GM13977 (cell line): ENCODE results near the gene ZSCAN25.

ENCODE experiments used
- DNase-seq: peaks from one replicate; pipeline ENCODE4 v3.0.0; 2012; ENCODE audit warnings: low spot score
- in situ Hi-C: fragments of 300-500 bp; cut with MboI; formaldehyde crosslinking; loops from one replicate; pipeline ENCODE4 v1.12.0; 2022; ENCODE audit warnings: low sequenced_read_pairs, low pct_unique_long_range_greater_than_20kb, mixed read lengths, inconsistent platforms; ENCODE audit not compliant: unreplicated experiment
- TF ChIP-seq, protein P1 (sequence below): IDR thresholded peaks from 2 replicates; pipeline ENCODE4 v1.5.1; 2012; ENCODE audit warnings: mild to moderate bottlenecking, control low read depth; ENCODE audit not compliant: insufficient read depth; ENCODE audit errors: extremely low read depth, missing control alignments

ZSCAN25 gene

DNA sequence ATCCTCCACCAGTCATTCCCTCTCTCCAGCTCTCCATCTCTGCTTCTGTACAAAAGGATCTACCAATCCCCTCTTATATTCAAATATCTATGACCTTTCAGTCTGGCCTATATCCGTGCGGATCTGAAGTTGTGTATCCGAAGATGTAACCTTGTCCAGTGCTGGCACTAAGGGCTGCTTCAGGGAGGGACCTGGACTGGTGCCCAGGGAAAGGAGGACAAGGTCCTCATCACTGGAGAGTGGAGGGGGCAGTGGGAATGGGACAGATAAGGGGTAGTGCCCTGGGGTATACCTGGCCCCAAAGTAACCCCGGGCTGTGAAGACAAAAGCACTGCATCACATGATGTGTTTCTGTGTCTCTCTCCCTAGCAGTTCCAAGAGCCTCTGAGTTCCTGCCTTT, 16.9 kb upstream of the ZSCAN25 start:
- in situ Hi-C loops: no loop called here
- DNase-seq: no peak
- TF ChIP-seq, protein P1, sequence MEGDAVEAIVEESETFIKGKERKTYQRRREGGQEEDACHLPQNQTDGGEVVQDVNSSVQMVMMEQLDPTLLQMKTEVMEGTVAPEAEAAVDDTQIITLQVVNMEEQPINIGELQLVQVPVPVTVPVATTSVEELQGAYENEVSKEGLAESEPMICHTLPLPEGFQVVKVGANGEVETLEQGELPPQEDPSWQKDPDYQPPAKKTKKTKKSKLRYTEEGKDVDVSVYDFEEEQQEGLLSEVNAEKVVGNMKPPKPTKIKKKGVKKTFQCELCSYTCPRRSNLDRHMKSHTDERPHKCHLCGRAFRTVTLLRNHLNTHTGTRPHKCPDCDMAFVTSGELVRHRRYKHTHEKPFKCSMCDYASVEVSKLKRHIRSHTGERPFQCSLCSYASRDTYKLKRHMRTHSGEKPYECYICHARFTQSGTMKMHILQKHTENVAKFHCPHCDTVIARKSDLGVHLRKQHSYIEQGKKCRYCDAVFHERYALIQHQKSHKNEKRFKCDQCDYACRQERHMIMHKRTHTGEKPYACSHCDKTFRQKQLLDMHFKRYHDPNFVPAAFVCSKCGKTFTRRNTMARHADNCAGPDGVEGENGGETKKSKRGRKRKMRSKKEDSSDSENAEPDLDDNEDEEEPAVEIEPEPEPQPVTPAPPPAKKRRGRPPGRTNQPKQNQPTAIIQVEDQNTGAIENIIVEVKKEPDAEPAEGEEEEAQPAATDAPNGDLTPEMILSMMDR: no peak

DNA sequence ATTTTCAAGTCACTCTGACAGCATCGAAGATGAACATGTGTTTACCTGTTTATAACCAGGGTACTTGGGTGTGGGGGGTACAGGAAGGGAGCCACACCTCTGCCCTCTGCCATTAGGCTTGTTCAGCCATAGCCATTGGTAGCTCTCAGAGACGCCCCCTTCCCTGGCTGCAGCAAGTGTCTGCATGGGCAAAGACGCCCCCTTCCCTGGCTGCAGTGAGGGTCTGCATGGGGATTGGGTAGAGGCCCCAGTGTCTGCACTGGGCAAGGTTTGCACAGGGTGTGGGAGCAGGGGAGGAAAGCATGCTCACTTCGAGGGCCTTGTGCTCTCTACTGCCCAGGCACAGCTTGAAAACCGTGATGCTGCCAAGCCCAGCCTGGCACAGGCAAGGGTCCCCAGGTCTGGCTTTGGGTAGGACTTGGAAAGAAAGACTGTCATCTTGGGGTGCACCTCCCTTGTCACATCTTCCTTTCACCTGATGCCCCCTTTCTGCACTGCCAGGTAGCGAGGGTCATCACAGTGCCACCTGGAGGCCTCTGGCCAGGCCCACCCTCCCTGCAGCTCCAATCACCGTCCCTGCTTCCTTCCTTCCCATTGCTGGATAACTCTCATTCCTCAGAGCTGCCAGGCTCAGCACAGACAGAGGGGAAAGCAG, 15.0 kb upstream of the ZSCAN25 start:
- in situ Hi-C loops: no loop called here
- TF ChIP-seq, protein P1: no peak
- peak; percentile 3 for DNase-seq

DNA sequence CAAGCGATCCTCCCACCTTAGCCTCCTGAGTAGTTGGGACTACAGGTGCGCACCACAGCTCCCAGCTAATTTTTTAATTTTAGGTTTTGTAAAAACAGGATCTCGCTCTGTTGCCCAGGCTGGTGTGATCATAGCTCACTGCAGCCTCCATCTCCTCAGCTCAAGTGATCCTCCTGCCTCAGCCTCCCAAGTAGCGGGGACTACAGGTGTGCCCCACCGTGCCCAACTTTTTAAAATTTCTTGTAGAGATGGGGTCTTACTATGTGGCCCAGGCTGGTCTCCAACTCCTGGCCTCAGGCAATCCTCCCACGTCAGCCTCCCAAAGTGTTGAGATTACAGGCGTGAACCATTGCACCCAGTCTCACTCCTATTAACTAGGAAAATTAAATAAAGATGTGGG, 11.2 kb upstream of the ZSCAN25 start:
- in situ Hi-C loops: no loop called here
- TF ChIP-seq, protein P1: no peak

DNA sequence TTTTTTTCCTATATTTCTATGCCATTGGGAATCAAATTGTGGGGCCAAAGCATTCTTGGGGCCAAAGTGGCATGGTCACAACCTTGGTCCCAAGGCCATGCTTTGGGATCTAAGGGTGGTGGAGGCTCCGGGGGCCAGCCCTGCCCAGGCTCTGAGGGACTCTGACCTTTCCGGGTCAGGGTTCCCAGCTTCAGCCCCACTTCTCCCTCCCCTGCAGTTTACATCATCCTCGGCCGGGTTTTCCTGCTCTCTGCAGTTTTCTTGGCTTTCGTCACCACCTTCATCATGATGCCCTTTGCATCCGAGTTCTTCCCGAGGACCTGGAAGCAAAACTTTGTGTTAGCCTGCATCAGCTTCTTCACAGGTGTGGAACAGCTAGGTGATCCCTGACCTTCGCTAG, 10.2 kb upstream of the ZSCAN25 start:
- TF ChIP-seq, protein P1: no peak
- in situ Hi-C loops: no loop called here
- no peak for DNase-seq

More for the DNA sequence above, 11.2 kb upstream of the ZSCAN25 start:
- no peak for DNase-seq

DNA sequence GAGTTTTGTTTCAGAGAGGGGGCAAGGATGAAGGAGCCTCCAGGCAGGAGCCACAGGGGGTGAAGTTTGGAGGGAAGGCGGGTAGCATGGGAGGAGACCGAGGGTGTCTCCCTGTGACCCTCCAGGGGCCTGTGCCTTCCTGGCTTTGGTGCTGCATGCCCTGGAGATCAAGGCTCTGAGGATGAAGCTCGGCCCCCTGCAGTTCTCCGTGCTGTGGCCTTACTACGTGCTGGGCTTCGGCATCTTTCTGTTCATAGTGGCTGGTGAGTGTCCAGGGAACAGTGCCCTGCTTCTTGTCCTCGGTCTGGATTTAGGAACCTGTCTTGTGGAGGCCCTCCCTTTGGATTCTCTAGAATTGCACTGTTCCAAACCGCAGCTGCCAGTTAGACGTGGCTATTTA, 9.2 kb upstream of the ZSCAN25 start:
- no peak for DNase-seq
- TF ChIP-seq, protein P1: no peak
- in situ Hi-C loops: no loop called here

DNA sequence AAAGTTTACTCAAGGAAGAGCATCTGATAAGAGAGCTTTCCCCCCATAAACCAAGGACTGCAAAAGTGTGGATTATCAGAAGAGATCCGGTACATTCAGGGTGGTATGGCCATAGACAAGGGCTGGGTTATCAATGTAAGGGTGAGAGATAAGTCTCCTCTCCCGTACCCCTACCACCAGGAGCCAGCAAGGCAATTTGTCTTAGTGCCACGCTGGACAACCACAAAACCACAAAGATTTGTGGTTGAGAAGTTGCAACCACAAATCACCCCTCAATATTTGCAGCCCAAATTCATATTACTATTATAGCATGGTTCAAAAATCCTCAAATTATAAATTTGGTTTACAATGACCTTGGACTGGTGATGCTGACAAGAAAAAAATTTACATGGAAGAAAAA, 2.3 kb upstream of the ZSCAN25 start:
- DNase-seq: no peak
- in situ Hi-C loops: no loop called here
- TF ChIP-seq, protein P1: no peak
